Effector memory CD8-positive, alpha-beta T cell (primary cell): ENCODE data around the gene MAGOH.

Experiments used
- ATAC-seq: fragments of 150-1000 bp; cut with Tn5 transposase; replicated peaks from 2 replicates; pipeline ENCODE4 v1.10.0; 2021; ENCODE audit warnings: mild to moderate bottlenecking, moderate library complexity
- DNase-seq, 3 experiments: peaks; one replicate each; pipeline ENCODE4 v3.0.0; 2021
- H3K27ac Mint-ChIP-seq, 2 donors: one replicate each; pipeline ENCODE4 v1.8.0; 2022; ENCODE audit warnings: mild to moderate bottlenecking in 2 of 2, mixed read lengths in 2 of 2, moderate library complexity in 2 of 2
- H3K27me3 Mint-ChIP-seq, 2 donors: one replicate each; pipeline ENCODE4 v1.8.0; 2022; ENCODE audit warnings: mixed read lengths in 2 of 2
- H3K36me3 Mint-ChIP-seq: one replicate; pipeline ENCODE4 v1.8.0; 2022; ENCODE audit warnings: mild to moderate bottlenecking, moderate library complexity, mixed read lengths; ENCODE audit not compliant: insufficient read depth
- H3K4me1 Mint-ChIP-seq, 2 donors: one replicate each; pipeline ENCODE4 v1.8.0; 2022; ENCODE audit warnings: low read depth in 2 of 2, mixed read lengths in 2 of 2
- H3K4me3 Mint-ChIP-seq, 2 donors: one replicate each; pipeline ENCODE4 v1.8.0; 2022; ENCODE audit warnings: mild to moderate bottlenecking in 2 of 2, mixed read lengths in 2 of 2, moderate library complexity in 2 of 2
- H3K9me3 Mint-ChIP-seq, 2 donors: one replicate each; pipeline ENCODE4 v1.8.0; 2022; ENCODE audit warnings: mixed read lengths in 2 of 2

Gene MAGOH

DNA sequence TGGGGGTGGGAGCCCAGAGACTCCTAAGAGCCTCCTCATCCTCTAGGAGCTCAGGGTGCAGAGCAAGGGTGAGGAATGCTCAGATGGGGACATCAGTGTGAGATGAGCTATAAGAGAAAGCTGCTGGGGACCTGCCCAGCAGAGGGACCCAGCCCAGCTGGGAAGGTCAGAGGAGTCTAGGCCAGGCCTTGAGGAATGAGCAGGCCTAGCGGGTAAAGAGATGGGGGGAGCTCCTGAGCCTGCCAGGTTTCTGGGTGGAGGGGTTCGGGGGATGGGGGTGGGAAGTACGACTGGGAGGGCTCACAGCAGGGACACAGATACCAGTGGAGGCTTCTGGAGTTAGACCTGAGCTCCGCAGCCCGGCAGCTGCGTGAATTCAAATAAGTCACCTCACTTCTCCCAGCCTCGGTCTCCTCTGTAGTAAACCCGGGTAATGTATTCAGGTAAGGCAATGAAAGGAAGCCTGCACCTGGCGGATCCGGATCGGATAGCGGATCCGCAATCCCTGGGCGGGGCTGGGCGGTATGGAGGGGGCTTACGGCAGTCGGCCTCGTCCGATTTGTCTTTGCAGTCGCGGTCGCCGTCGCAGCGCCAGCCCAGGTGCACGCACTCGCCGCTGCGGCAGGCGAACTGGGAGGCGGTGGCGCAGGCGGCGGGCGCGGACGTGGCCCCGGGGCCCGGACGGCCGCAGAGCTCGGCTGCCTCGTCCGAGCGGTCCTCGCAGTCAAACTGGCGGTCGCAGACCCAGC lies 38.0 kb upstream of the MAGOH start:
- DNase-seq = no peak
- Mint-ChIP-seq H3K4me1 (peaks cover 3 to 6% of the 10 kb centered on the region in 2 donors), H3K4me3 (no peak overlapping the region), H3K9me3 (no peaks in the 10 kb centered on the region), H3K27ac (no peak overlapping the region), H3K36me3 (peaks cover 13% of the 10 kb centered on the region), H3K27me3 (no peaks in the 10 kb centered on the region)
- no peak for ATAC-seq

DNA sequence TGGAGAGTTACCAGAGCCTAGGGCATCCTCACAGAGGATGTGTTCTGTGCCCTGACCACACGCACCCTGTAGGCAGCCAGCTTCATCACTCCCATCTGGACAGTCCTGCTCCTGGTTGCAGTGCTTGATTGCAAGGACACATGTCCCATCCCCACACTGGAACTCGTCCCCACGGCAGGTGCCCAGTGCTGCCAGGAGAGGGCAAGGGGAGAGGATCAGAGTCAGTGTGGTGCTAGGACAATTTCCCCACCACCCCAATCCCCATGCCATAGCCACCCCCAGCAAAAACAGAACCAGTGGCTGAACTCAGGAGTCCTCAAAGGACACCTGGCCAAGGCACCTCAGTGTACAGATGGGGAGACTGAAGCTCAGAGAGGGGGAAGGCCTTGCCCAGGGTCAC lies 37.2 kb upstream of the MAGOH start:
- H3K4me1 Mint-ChIP-seq = peaks cover 3 to 6% of the 10 kb centered on the region in 2 donors

DNA sequence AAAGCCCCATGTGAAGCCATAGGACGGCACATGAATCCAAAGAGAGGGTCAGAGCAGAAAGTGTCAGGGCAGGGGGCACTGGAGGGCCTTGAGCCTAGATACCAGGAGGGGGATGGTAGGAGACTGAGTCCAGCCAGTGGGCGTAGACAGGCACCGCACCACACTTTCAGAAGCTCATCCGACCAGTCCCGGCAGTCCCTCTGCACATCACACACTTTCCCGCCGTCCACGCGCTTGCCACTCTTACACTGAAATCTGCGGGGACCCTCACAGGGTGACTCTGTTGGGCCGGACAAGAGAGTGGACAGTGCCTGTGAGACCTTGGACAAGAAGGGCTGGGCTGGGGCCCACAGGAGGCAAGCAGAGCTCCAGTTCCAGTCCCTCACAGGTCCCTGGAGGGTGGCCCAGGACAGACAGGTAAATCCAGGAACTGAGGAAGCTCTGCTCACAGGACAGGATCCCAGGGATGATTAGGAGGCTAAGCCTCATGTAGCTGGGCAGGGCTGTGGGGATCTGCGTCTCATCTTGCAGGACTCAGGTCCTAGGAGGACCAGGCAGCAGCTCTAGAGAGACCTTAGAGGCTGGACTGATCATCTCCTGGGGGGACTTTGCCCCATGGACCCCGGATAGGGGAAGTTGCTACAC lies 36.3 kb upstream of the MAGOH start:
- ATAC-seq (no peak), DNase-seq (no peak)
- peaks cover 3 to 6% of the 10 kb centered on the region in 2 donors for H3K4me1 Mint-ChIP-seq
- H3K36me3 Mint-ChIP-seq = peaks cover 13% of the 10 kb centered on the region
- H3K27ac Mint-ChIP-seq = no peak overlapping the region
- H3K9me3 Mint-ChIP-seq = no peaks in the 10 kb centered on the region
- no peaks in the 10 kb centered on the region for H3K27me3 Mint-ChIP-seq
- H3K4me3 Mint-ChIP-seq = no peak overlapping the region

More for the DNA sequence above, 37.2 kb upstream of the MAGOH start:
- no peak for ATAC-seq
- no peak for DNase-seq
- H3K27me3 Mint-ChIP-seq = no peaks in the 10 kb centered on the region
- H3K36me3 Mint-ChIP-seq = peaks cover 13% of the 10 kb centered on the region
- no peak overlapping the region for H3K27ac Mint-ChIP-seq
- no peaks in the 10 kb centered on the region for H3K9me3 Mint-ChIP-seq
- no peak overlapping the region for H3K4me3 Mint-ChIP-seq

DNA sequence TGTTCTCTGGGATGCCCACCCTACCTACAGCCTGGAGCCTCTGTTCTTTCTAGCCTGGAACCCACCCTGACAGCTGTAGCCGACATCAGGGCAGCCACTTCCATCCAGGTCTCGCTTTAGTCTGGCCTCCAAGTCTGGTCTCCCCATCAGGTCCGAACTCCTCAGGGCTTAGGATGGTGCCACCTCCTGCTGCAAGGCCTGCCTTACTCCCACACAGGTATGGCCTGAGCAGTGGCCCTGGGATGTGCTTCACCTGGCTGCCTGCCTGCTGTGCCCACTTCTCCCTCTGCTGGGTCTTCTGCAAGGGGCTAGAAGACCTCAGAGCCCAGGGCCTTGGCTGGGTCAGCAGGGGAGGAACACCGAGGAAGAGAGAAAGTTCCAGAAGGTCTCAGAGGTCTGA lies 35.7 kb upstream of the MAGOH start:
- no peak for DNase-seq
- H3K4me1 Mint-ChIP-seq = peaks cover 3 to 6% of the 10 kb centered on the region in 2 donors
- H3K9me3 Mint-ChIP-seq = no peaks in the 10 kb centered on the region
- no peak for ATAC-seq
- no peaks in the 10 kb centered on the region for H3K27me3 Mint-ChIP-seq
- no peak overlapping the region for H3K27ac Mint-ChIP-seq
- H3K4me3 Mint-ChIP-seq = no peak overlapping the region
- peaks cover 13% of the 10 kb centered on the region for H3K36me3 Mint-ChIP-seq

DNA sequence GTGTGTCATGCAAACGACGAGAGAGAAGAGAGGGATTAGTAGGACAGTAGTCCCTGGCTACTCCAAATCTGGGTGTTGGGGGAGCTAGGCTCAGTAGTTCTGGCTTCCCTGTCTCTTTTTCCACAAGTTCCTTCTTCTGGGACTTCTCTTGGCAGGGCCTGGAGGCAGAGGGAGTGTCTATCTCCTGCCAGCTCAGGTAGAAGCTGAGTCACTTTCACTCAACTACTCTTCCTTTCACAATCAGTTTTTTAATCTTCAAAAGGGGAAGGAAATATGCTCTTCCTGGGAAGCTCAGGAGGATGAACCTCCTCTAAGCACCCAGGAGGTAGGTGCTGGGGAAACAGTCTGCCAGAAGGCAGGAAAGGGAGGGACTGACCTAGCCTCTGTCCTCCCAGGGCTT lies 35.2 kb upstream of the MAGOH start:
- ATAC-seq (no peak), DNase-seq (no peak)
- no peaks in the 10 kb centered on the region for H3K27me3 Mint-ChIP-seq
- H3K36me3 Mint-ChIP-seq = peaks cover 13% of the 10 kb centered on the region
- H3K4me1 Mint-ChIP-seq = peaks cover 3 to 6% of the 10 kb centered on the region in 2 donors
- H3K4me3 Mint-ChIP-seq = no peak overlapping the region
- H3K9me3 Mint-ChIP-seq = no peaks in the 10 kb centered on the region
- no peak overlapping the region for H3K27ac Mint-ChIP-seq

DNA sequence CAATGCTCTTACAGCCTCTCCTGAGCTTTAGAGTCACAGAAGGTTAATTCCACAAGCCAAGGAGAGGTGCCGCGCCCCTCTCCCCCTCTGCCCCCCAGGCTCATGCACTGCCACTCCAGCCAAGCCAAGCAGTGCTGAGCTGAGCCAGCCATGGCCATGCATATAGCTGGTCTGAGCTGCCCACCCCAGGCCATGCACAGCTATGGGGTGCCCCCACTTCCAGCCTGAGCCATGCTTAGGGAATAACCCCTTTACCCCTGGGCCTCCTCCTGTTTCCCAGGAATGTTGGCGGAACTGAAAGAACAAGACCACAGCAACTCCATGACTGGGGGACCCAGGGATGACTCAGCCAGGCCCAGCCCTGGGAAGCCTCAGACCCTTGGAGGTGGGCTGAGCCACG lies 34.0 kb upstream of the MAGOH start:
- ATAC-seq = no peak
- no peak overlapping the region for H3K27ac Mint-ChIP-seq
- no peaks in the 10 kb centered on the region for H3K4me1 Mint-ChIP-seq
- H3K27me3 Mint-ChIP-seq = no peaks in the 10 kb centered on the region
- H3K9me3 Mint-ChIP-seq = no peaks in the 10 kb centered on the region
- peaks cover 8% of the 10 kb centered on the region for H3K36me3 Mint-ChIP-seq
- H3K4me3 Mint-ChIP-seq = no peak overlapping the region
- no peak for DNase-seq

DNA sequence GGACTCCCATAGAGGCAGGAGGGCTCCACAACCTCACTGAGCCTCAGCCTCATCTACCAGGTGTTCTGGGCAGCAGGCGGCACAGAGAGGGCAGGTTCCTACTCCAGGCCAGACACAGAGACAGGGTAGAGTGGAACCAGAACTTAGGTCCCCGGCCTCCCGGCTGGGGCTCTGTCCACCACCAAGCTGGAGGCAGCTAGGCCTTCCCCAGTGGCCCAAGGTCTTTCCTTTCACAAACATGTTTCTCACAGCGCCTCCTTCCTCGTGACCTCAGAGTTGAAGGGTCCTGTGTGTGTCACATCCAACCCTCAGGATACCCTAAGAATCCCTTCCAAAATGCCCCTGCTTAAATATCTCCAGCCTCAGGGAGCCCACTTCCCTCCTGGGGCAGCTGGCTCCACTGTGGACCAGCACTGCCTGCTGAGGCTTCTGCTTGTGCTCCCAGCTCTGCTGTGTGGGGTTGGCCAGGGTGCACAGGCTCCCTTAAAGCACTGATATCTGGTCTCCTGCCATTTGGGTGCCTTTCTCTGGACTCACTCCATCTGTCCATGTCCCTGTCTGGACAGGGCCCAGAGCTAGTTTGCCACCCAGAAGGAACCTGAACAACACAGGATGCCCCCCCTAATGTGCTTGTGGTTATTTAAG lies 33.2 kb upstream of the MAGOH start:
- no peak for ATAC-seq
- no peaks in the 10 kb centered on the region for H3K27me3 Mint-ChIP-seq
- no peaks in the 10 kb centered on the region for H3K4me1 Mint-ChIP-seq
- peak overlapping the region in 1 of 2 donors; percentile 33 for H3K27ac Mint-ChIP-seq
- H3K9me3 Mint-ChIP-seq = no peaks in the 10 kb centered on the region
- DNase-seq = no peak
- H3K36me3 Mint-ChIP-seq = peaks cover 8% of the 10 kb centered on the region
- H3K4me3 Mint-ChIP-seq = no peak overlapping the region

DNA sequence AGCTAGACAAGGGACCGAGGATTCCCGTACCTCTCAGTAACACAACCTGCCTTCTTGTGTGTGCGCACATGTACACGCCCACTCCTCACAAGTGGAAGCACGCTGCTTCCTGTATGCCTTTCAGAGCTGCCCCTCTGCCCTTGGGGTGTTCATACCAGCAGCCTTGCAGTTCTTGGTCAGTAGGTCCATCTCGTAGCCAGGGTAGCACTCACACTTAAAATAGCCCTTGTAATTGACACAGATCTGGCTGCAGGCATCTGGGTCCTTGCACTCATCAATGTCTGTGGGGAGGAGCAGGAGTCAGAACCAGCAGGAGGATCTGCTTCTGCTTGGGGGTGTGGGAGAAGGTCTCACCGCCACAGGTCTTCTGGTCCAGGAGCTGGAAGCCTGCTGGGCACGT lies 32.6 kb upstream of the MAGOH start:
- Mint-ChIP-seq H3K9me3 (no peaks in the 10 kb centered on the region), H3K27ac (peak overlapping the region in 1 of 2 donors; percentile 16), H3K27me3 (no peaks in the 10 kb centered on the region), H3K4me1 (no peaks in the 10 kb centered on the region), H3K36me3 (peaks cover 8% of the 10 kb centered on the region), H3K4me3 (no peak overlapping the region)
- ATAC-seq = no peak
- no peak for DNase-seq

DNA sequence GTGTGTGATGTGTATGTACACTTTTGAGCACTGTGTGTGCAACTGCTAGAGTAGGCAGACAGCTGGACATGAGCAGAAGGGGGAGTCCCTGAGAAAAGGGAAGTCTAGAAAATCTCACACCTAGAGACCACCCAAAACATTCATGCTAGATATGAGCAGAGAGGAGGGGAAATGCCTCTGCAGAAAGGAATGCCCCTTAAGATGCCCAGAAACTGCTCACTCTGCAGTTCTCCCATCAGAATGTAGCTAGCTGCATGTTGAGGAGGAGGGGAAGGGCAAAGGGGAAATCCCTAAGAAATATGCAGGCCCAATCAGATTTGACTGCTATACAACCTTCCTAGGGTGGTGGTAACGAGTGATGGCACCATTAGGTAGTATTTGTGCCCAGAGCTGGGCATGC lies 31.8 kb upstream of the MAGOH start:
- ATAC-seq = no peak
- H3K27me3 Mint-ChIP-seq = no peaks in the 10 kb centered on the region
- H3K36me3 Mint-ChIP-seq = peaks cover under 1% of the 10 kb centered on the region
- no peak overlapping the region for H3K4me3 Mint-ChIP-seq
- DNase-seq = no peak
- H3K27ac Mint-ChIP-seq = peak overlapping the region in 1 of 2 donors; percentile 16
- no peaks in the 10 kb centered on the region for H3K9me3 Mint-ChIP-seq
- no peaks in the 10 kb centered on the region for H3K4me1 Mint-ChIP-seq

DNA sequence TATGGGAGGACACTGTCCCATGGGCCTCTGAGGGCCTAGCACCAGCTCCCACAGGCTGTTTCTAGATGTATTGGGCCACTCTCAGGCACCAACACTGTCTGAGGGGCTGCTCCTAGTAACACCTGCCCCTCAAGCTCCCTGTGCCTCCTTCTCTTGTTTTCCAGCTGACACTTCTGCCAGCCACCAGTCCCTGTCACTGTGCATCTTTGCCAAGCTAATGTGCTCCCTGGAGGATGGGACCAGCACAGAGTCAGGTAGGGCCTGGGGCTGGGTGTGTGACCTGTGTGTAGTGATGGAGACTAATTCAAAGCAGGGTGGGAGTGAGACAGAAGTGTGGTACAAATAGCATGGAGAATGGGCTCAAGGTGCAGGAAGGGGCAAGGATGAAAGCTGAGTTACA lies 29.4 kb upstream of the MAGOH start:
- no peaks in the 10 kb centered on the region for H3K9me3 Mint-ChIP-seq
- no peak overlapping the region for H3K4me3 Mint-ChIP-seq
- peak overlapping the region in 1 of 2 donors; percentile 7 for H3K27ac Mint-ChIP-seq
- H3K27me3 Mint-ChIP-seq = no peaks in the 10 kb centered on the region
- no peaks in the 10 kb centered on the region for H3K4me1 Mint-ChIP-seq
- no peaks in the 10 kb centered on the region for H3K36me3 Mint-ChIP-seq
- DNase-seq (no peak), ATAC-seq (no peak)

DNA sequence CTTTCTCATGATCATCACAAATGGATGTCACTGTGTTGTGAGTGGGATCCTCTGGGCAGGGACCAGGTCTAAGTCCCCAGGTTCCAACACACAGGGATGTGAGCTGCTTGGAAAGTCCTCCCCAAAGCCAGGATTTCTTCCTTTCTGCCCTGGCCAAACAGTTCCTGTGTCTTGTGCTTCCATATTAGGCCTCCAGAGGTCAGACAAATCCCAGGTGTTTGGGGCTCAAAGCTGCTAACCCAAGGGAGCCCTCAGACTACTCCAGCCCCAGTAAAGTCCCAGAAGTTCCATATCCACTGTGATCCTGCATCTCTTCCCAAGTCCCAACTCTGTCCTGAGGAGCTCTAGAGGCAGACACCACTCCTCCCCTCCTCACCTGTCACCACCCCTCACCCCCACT lies 27.7 kb upstream of the MAGOH start:
- ATAC-seq (no peak), DNase-seq (no peak)
- peaks cover 6% of the 10 kb centered on the region for H3K36me3 Mint-ChIP-seq
- H3K4me3 Mint-ChIP-seq = no peak overlapping the region
- no peak overlapping the region for H3K27ac Mint-ChIP-seq
- H3K9me3 Mint-ChIP-seq = no peaks in the 10 kb centered on the region
- no peaks in the 10 kb centered on the region for H3K27me3 Mint-ChIP-seq
- H3K4me1 Mint-ChIP-seq = no peaks in the 10 kb centered on the region

DNA sequence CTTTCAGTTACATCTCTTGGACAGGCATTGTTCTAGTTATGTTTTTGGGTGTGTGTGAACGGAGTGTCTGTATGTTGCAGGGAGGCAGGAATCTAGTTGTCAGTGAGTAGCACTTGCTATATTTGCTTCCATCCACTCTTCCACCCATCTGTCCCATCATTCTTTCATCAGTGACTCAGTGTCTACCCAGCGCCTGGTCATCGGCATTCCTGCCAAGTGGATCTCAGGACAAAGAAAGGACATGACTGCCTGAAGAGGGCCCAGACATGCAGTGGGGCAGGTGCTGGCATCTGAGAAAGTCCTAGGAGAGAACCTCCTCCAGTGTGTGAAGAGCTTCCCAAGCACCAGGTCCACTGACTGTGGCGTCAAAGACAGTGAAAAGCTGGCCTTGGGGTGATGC lies 27.3 kb upstream of the MAGOH start:
- no peaks in the 10 kb centered on the region for H3K9me3 Mint-ChIP-seq
- H3K36me3 Mint-ChIP-seq = peaks cover 6% of the 10 kb centered on the region

DNA sequence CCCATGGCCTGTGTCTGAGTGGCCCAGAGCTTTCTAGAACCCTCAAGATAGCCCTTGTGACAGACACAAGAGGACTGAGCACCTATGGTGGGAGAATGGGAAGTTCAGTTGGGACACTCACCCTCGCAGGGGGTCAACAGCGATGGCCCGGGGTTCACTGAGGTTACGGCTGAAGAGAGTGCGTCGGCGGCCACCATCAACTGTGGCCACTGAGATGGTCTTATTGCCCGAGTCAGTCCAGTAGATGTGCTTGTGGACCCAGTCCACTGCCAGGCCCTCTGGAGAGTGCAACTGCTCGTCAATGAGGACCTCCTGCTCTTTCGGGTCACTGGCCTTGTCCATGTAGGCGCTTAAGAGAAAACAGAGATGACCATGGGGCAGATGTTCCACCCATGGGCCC lies 25.7 kb upstream of the MAGOH start:
- DNase-seq = no peak

More for the DNA sequence above, 27.3 kb upstream of the MAGOH start:
- ATAC-seq (no peak), DNase-seq (no peak)
- Mint-ChIP-seq H3K27me3 (no peaks in the 10 kb centered on the region), H3K4me3 (no peak overlapping the region), H3K4me1 (no peaks in the 10 kb centered on the region), H3K27ac (no peak overlapping the region)

DNA sequence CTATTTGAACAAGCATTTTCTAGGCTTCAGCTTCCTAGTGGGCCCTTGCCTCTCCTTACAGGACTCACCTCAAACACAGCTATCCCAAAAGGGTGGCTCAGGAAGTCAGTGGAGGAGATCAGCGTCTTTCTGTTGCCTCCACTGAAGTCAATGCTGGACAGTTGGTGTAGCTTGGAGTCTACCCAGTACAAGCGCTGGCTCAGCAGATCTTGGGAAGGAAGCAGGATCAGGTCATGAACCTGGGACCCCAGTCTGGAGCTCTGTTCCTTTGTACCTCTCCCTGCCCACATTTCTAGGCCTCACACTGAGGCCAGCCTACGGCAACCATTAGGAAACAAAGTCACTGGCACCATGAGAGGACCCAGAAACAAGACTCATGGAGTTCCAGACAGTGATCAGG lies 23.7 kb upstream of the MAGOH start:
- DNase-seq (no peak), ATAC-seq (no peak)
- Mint-ChIP-seq H3K9me3 (no peaks in the 10 kb centered on the region), H3K36me3 (peaks cover 6% of the 10 kb centered on the region), H3K27ac (no peak overlapping the region), H3K4me3 (no peak overlapping the region), H3K27me3 (no peaks in the 10 kb centered on the region), H3K4me1 (no peaks in the 10 kb centered on the region)

More for the DNA sequence above, 25.7 kb upstream of the MAGOH start:
- no peaks in the 10 kb centered on the region for H3K4me1 Mint-ChIP-seq
- no peak overlapping the region for H3K27ac Mint-ChIP-seq
- H3K4me3 Mint-ChIP-seq = no peak overlapping the region
- H3K27me3 Mint-ChIP-seq = no peaks in the 10 kb centered on the region
- no peak for ATAC-seq
- H3K36me3 Mint-ChIP-seq = peaks cover 6% of the 10 kb centered on the region
- H3K9me3 Mint-ChIP-seq = no peaks in the 10 kb centered on the region
